Ramos (cell line): ENCODE results near the gene C19orf67.
"Not testable (repeated sequence)": the region's sequence is repeated elsewhere in the genome, so short reads cannot be mapped to it uniquely, and the experiment has no call there.

Experiments
- in situ Hi-C: fragments of 300-500 bp; cut with MboI; formaldehyde crosslinking; loops from one replicate; pipeline ENCODE4 v1.14.3; 2022; ENCODE audit warnings: low sequenced_read_pairs; ENCODE audit not compliant: unreplicated experiment

The C19orf67 gene

GRCh38 chr19:14035706-14036105 is 49.9 kb downstream of the C19orf67 start:
- in situ Hi-C loops = no loop called here

GRCh38 chr19:14035159-14035558 is 50.4 kb downstream of the C19orf67 start:
- in situ Hi-C loops = not testable (repeated sequence)

DNA sequence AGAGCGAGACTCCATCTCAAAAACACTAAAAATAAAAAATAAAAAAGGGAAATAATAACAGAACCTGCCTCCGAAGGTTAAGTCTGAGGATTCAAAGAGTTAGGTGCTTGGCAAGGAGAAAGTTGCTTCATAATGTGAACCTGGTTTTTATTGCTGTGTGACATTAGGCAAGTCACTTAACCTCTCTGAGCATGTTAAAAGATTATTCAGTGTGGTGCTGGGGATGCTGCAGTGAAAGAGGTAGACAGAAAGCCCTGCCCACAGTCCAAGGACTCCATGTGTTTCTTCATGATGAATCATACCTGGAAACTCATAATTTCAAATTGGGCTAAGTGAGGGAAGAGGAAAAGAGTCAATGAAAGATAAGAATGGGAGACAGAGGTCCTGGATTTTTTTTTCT is 51.6 kb downstream of the C19orf67 start:
- in situ Hi-C loops = no loop called here

GRCh38 chr19:14031719-14032480 is 53.7 kb downstream of the C19orf67 start, which contains the start of gene IL27RA:
IL27RA (plus strand) TSS chr19:14031762; CDS start chr19:14031873, 111 bp downstream.
- in situ Hi-C loops = no loop called here
